Breast epithelium (tissue), 4 donors: ENCODE results near the gene TOM1. TPM values are rescaled to one million over a fixed set of nuclear protein-coding genes. Genes with fewer than 3 reads are reported as not detected.

Experiments
- DNase-seq, 2 donors: peaks; one replicate each; pipeline ENCODE4 v3.0.0-alpha.2; 2019; ENCODE audit warnings: low spot score in 2 of 2
- H3K27ac ChIP-seq, 2 donors: fragments of 200-600 bp; sonication (generic) in 1 of 2; one replicate each; pipeline ENCODE4 v1.5.1; 2016 to 2019; ENCODE audit warnings: mild to moderate bottlenecking in 1 of 2
- H3K27me3 ChIP-seq, 2 donors: fragments of 200-600 bp; sonication (generic) in 1 of 2; one replicate each; pipeline versions ENCODE4 v1.5.1 to v1.6.0; 2017 to 2019; ENCODE audit warnings: control low read depth in 1 of 2, mild to moderate bottlenecking in 1 of 2
- H3K36me3 ChIP-seq: fragments of 200-600 bp; one replicate; pipeline ENCODE4 v1.5.1; 2019
- H3K4me1 ChIP-seq, 2 donors: fragments of 200-600 bp; sonication (generic); one replicate each; pipeline ENCODE4 v1.5.1; 2016 to 2019; ENCODE audit warnings: control low read depth in 1 of 2
- H3K4me3 ChIP-seq, 3 donors: fragments of 200-600 bp; sonication (generic); 1 replicate in 2 of 3; 2 replicates in 1 of 3; pipeline ENCODE4 v1.5.1; 2016 to 2019; ENCODE audit warnings: mild to moderate bottlenecking in 3 of 3, moderate library complexity in 2 of 3
- H3K9me3 ChIP-seq, 2 donors: fragments of 200-600 bp; sonication (generic) in 1 of 2; one replicate each; pipeline ENCODE4 v1.5.1; 2016 to 2019; ENCODE audit warnings: control low read depth in 1 of 2
- POLR2A ChIP-seq: fragments of 450-650 bp; IDR thresholded peaks from one replicate; pipeline ENCODE4 v1.6.1; 2016; ENCODE audit warnings: antibody characterized with exemption, mild to moderate bottlenecking, moderate library complexity
- POLR2AphosphoS5 ChIP-seq, 3 donors: sonication (generic); formaldehyde crosslinking; IDR thresholded peaks; one replicate each; pipeline ENCODE4 v1.6.1; 2017; ENCODE audit warnings: antibody characterized with exemption in 3 of 3
- intact Hi-C: fragments of 100-400 bp; cut with DNase I; formaldehyde crosslinking; loops from one replicate; pipeline ENCODE4 v1.15.1; 2023; ENCODE audit warnings: low total_unique reads
- total RNA-seq, 3 donors: library from RNA; depleted of rRNA; stranded (reverse); fragments of >200 nt; gene quantifications; one replicate each; pipeline ENCODE4 v1.1.0, GENCODE V29; 2016
- TF ChIP-seq, protein P1 (sequence below), 3 donors: fragments of 450-650 bp; IDR thresholded peaks; one replicate each; pipeline ENCODE4 v1.5.1; 2016 to 2017; ENCODE audit warnings: antibody characterized with exemption in 3 of 3, mild to moderate bottlenecking in 3 of 3, moderate library complexity in 3 of 3

Gene TOM1
- total RNA-seq, 3 donors from 2014 or later, result 85.6 to 106 (median 105) TPM

DNA sequence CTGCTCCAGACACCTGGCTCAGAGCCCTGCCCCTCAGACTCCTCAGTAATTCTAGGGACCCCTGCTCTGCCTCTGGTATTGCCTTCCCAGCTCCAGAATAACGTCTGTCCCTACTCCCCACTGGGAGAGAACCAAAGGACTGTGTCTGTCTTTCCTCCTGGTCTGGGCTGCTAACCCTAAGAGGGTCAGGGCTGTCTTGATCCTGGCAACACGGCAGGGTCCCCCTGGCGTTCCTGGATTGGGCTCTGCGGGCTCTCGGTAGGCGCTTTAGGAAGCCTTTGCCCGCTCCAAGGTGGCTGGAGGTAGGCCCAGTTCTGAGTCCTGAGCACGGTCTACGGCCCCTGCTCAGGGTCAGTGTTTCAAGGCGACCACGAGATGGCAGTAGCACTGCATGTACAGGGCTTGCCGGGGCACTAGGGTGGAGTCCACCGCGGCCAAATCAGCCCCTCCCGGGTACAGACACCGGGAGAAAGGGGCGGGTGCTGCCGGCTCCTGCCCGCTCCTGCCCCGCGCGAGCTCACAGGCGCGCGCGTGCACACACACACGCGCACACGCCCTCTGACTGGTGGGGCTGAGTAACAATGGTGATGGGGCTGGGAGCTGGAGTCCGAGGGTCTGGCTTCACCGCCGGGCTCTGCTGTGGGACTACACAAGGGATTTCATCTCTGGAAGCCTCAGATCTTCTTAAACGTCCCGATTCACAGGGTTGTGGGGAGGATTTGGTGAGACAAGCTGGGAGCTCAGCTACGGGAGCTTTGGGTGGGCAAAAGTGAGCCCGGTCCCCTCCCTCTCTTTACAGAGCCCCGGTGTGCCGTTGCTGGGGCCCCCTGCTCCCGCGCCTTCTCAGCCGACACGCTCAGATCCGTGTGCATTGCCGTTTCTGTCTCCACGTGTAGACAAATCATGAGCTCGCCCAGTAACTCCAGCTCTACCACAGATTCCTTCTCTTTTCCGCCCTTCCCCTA is 51.1 kb downstream of the TOM1 start:
- no peaks in the 10 kb centered on the region for H3K27me3 ChIP-seq
- peak overlapping the region; percentile 49 to 78 (median 54) for H3K4me3 ChIP-seq
- peak overlapping the region; percentile 56 to 74 for H3K27ac ChIP-seq
- no peaks in the 10 kb centered on the region for H3K36me3 ChIP-seq
- TF ChIP-seq, protein P1, sequence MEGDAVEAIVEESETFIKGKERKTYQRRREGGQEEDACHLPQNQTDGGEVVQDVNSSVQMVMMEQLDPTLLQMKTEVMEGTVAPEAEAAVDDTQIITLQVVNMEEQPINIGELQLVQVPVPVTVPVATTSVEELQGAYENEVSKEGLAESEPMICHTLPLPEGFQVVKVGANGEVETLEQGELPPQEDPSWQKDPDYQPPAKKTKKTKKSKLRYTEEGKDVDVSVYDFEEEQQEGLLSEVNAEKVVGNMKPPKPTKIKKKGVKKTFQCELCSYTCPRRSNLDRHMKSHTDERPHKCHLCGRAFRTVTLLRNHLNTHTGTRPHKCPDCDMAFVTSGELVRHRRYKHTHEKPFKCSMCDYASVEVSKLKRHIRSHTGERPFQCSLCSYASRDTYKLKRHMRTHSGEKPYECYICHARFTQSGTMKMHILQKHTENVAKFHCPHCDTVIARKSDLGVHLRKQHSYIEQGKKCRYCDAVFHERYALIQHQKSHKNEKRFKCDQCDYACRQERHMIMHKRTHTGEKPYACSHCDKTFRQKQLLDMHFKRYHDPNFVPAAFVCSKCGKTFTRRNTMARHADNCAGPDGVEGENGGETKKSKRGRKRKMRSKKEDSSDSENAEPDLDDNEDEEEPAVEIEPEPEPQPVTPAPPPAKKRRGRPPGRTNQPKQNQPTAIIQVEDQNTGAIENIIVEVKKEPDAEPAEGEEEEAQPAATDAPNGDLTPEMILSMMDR (IDR thresholded peaks at IDR 0.05), result peak; percentile 77 to 93 (median 90)
- no peak for TF ChIP-seq POLR2A
- peak; percentile 61 to 84 (median 70) for TF ChIP-seq POLR2AphosphoS5 (IDR thresholded peaks at IDR 0.05)
- peaks cover 0 to 8% of the 10 kb centered on the region in 2 donors for H3K4me1 ChIP-seq
- intact Hi-C loops, result no loop called here
- H3K9me3 ChIP-seq, result no peaks in the 10 kb centered on the region
- peak; percentile 85 to 91 for DNase-seq

DNA sequence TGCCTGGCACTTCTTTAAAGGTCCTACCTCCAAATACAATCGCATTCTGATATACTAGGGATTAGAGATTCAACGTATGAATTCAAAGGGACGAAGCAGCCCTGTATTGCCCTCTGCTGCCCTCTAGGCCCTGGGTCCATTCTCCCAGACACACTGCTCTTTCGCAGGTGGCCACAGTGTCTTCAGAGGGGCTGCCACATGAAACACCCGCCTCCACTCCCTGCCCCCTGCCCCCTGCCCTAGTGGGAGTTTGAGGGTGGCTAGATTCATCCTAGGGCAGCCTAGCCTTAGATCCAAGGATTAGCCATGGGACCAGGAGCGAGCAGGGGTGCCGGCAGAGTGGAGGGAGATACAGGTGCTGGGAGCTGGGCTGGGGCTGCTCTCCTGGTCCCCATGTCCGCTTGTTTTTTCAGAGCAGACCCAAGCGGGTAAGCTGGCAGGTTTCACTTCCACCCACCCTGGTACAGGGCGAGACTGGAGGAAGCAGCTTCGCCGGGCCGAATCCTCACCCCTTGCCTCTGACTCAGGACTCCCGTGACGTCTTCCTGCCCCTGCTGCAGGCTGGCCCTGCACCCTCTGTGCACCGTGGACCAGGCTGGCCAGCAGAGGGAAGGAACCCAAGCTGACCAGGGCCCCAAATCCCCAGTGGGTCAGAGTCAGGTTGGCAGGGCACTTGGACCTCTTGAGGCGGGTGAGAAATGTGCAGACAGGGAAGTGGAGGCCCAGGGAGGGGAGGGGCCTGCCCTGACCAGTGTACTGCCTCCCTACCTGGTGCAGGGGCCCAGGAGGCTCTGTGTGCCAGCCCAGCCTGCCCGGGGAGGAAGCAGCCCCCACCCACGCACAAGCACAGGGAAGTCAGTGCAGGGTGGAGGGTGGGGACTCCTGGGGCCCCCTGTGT is 52.8 kb downstream of the TOM1 start:
- H3K36me3 ChIP-seq, result no peaks in the 10 kb centered on the region
- H3K27me3 ChIP-seq, result no peaks in the 10 kb centered on the region
- H3K9me3 ChIP-seq, result no peaks in the 10 kb centered on the region
- H3K4me3 ChIP-seq, result no peak overlapping the region
- intact Hi-C loops, result no loop called here
- DNase-seq, result no peak
- no peak for TF ChIP-seq POLR2AphosphoS5 (IDR thresholded peaks at IDR 0.05)
- TF ChIP-seq, protein P1 (IDR thresholded peaks at IDR 0.05), result no peak
- TF ChIP-seq POLR2A, result no peak
- H3K27ac ChIP-seq, result peak overlapping the region in 1 of 2 donors; percentile 63
- H3K4me1 ChIP-seq, result peaks cover 0 to 8% of the 10 kb centered on the region in 2 donors

DNA sequence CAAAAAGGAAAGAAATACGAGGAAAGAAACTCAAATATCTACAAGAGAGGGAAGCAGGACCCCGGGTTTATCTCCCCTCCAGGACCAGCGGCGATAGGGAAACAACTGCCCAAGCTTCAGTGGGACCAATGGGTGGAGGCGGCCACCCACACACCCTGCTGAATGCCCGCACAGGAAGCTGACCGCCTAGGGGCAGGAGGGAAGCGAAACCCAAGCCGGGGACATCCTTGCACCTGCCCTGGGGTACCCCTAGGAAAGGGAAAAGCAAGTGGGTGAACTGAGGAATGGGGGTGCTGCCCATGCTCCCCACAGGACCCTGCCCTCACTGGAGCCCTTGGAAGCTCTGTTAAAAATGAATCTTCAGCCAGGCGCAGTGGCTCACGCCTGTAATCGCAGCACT is 53.6 kb downstream of the TOM1 start:
- no peak overlapping the region for H3K4me3 ChIP-seq
- H3K27me3 ChIP-seq, result no peaks in the 10 kb centered on the region
- TF ChIP-seq POLR2A (no peak), POLR2AphosphoS5 (IDR thresholded peaks at IDR 0.05) (no peak)
- H3K9me3 ChIP-seq, result no peaks in the 10 kb centered on the region
- no peak overlapping the region for H3K27ac ChIP-seq
- DNase-seq, result no peak
- H3K4me1 ChIP-seq, result peaks cover 0 to 8% of the 10 kb centered on the region in 2 donors
- intact Hi-C loops, result no loop called here
- H3K36me3 ChIP-seq, result no peaks in the 10 kb centered on the region

DNA sequence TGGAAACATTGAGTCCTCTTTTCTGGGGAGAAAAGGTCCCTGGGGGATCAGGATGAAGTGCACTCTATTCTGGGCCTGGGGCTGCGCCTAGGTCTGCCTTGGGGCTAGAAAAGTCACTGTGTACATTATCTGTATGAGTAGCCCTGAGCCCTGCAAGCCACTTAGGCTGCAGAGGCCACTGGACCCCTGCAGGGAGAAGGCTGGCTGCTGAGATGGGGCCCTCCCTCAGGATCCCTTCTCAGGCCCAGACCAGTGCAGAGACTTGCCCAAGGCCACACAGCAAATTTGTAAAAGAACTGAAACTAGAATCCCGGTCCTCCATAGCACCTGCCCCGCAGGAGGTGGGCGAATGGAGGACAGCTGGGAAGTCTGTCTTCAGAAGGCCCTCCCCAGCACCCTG is 54.4 kb downstream of the TOM1 start:
- H3K27ac ChIP-seq, result no peak overlapping the region
- H3K4me1 ChIP-seq, result peaks cover 0 to 8% of the 10 kb centered on the region in 2 donors
- TF ChIP-seq, protein P1 (IDR thresholded peaks at IDR 0.05), result no peak
- TF ChIP-seq POLR2A, result no peak
- no peak for TF ChIP-seq POLR2AphosphoS5 (IDR thresholded peaks at IDR 0.05)
- H3K27me3 ChIP-seq, result no peaks in the 10 kb centered on the region
- H3K4me3 ChIP-seq, result no peak overlapping the region
- intact Hi-C loops, result no loop called here
- H3K9me3 ChIP-seq, result no peaks in the 10 kb centered on the region
- DNase-seq, result no peak
- no peaks in the 10 kb centered on the region for H3K36me3 ChIP-seq

DNA sequence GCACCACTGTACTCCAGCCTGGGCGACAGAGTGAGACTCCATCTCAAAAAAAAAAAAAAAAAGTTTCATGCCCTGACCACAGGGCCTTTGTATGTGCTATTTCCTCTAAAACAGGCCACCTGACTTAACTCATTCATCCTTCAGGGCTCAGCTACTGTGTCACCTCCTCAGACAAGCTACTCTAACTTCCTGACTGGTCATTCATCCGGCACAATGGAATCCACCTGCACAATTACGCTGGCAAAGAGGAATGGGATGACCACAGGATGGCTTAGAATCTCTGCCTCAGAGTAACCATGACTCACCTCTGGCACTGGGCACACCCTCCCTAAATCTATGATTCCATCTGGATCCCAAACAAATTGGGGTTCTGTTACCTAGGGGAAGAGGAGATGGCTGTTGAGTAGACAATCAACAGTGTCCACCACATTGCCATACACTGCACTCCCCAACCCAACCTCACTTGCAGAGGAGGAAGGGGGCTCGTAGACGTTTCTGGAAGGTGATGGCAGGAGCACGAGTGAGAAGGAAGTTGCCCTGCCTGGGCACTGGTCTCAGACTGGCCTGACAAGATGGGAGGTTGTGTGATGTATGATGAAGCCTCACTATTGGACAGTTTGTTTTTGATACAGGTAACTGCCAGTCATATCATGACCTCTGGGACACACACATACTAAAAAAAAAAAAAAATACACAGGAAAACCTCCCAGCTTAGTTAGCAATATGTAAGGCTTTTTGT is 58.4 kb downstream of the TOM1 start:
- Histone ChIP-seq H3K4me3 (no peak overlapping the region), H3K27ac (no peak overlapping the region), H3K36me3 (no peaks in the 10 kb centered on the region), H3K4me1 (no peaks in the 10 kb centered on the region), H3K27me3 (no peaks in the 10 kb centered on the region), H3K9me3 (no peaks in the 10 kb centered on the region)
- no peak for DNase-seq
- no peak for TF ChIP-seq POLR2AphosphoS5 (IDR thresholded peaks at IDR 0.05)
- TF ChIP-seq, protein P1 (IDR thresholded peaks at IDR 0.05), result no peak
- no peak for TF ChIP-seq POLR2A
- intact Hi-C loops, result no loop called here
